ENCODE data around the gene MPHOSPH9.
A peak's percentile ranks its signal among the peaks of the same experiment; 100 is the strongest.

The MPHOSPH9 gene

GRCh38 chr12:123150744-123151456 is 82.0 kb downstream of the MPHOSPH9 start, which contains the start of gene PITPNM2:
Gene PITPNM2, minus strand, starts transcription at chr12:123151090. Its CDS starts 116,500 bp downstream, at chr12:123034590.
- no peak for FAIRE-seq
- DNase-seq (ENCODE audit: insufficient read length, low spot score): peak; percentile 87

GRCh38 chr12:123150275-123150743 is 82.6 kb downstream of the MPHOSPH9 start:
- DNase-seq (ENCODE audit: insufficient read length, low spot score) (peak; percentile 57), FAIRE-seq (no peak)

DNA sequence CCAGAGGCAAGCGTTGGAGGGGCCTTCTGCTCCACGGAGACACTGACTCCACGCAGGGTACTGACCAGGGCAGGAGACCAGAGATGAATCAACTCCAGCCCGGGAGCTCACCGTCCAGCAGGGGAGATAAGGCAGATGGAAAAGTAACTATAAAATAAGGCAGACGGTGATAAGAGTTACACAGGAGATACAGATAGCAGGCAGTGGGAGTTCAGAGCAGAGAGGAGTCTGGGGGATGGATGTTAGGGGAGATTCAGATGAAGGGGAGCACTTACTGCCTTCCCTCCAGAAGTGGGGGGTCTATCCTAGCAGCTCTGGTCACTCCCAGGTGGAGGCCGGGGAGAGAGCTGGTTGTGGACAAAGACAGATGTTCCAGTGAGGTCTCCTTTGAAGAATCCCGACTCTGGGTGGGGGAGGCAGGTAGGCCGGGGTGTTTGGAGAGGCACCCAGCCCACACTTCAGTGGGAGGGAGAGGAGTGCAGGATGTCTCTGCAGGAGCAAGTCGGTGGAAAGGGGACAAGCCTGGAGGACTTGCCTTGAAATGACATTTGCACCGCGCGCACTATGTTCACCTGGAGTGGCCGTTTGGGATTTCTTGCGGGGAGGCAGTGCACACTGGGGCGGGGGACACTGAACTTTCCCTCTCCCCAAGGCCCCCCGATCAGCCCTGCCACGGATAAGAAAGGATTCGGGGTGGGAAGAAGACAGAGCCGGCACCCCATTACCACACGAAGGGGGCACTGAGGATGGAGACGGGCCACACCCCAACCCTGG is 83.3 kb downstream of the MPHOSPH9 start:
- FAIRE-seq: no peak
- DNase-seq (ENCODE audit: insufficient read length, low spot score): no peak

GRCh38 chr12:123149088-123149487 is 83.9 kb downstream of the MPHOSPH9 start:
- FAIRE-seq: no peak
- no peak for DNase-seq (ENCODE audit: insufficient read length, low spot score)

GRCh38 chr12:123148655-123149054 is 84.3 kb downstream of the MPHOSPH9 start:
- DNase-seq (ENCODE audit: insufficient read length, low spot score) (no peak), FAIRE-seq (no peak)

GRCh38 chr12:123148223-123148622 is 84.7 kb downstream of the MPHOSPH9 start:
- DNase-seq (ENCODE audit: insufficient read length, low spot score) (no peak), FAIRE-seq (no peak)

DNA sequence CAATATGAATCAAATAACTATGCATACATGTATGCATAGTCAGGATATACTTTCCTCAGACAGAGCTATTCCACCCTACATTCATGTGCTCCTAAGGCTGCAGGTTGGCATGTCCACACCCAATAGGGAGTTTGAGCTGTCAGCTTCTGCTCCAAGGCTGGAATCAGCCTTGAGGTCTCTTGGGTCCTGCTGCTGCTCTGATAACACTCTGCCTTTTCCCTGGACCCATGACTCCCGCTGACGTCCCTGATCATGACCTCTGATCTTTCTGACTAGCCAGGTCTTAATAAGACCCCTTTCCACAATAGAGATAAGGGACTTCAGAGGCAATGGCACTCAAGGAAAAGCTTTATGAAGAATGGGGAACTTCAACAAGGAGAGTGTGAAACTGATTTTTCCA is 87.7 kb downstream of the MPHOSPH9 start:
- FAIRE-seq: no peak
- DNase-seq (ENCODE audit: insufficient read length, low spot score): no peak

DNA sequence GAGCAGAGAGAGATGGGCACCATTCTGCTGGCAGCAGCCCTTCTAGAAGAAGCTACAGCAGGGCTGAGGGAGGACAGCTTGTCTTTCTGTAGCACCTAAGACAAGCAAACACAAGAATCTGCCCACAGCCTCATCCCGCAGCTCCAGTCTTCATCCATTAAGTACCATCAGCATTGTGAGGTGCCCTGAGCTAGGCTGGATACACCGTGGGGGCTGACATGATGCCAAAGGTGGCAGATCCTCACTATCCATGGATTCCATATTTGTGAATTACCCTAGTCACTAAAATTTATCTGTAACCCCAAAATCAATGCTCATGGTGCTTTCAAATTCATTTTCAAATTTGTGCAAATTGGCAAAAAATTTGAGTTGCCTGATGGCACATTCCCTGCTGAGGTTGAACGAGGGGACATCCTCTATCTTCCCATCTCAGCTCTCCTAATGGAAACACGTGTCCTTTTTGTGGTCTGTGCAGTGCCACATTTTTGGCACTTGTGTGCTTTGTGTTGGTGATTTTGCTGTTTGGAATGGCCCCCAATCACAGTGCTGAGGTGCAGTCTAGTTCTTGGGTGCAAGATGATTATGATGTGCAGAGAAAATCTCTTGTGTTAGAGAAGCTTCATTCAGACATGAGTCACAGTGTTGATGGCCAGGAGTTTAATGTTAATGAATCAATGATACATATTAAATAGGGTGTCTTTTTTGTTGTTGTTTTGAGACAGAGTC is 89.0 kb downstream of the MPHOSPH9 start:
- DNase-seq (ENCODE audit: insufficient read length, low spot score): no peak
- FAIRE-seq: no peak

DNA sequence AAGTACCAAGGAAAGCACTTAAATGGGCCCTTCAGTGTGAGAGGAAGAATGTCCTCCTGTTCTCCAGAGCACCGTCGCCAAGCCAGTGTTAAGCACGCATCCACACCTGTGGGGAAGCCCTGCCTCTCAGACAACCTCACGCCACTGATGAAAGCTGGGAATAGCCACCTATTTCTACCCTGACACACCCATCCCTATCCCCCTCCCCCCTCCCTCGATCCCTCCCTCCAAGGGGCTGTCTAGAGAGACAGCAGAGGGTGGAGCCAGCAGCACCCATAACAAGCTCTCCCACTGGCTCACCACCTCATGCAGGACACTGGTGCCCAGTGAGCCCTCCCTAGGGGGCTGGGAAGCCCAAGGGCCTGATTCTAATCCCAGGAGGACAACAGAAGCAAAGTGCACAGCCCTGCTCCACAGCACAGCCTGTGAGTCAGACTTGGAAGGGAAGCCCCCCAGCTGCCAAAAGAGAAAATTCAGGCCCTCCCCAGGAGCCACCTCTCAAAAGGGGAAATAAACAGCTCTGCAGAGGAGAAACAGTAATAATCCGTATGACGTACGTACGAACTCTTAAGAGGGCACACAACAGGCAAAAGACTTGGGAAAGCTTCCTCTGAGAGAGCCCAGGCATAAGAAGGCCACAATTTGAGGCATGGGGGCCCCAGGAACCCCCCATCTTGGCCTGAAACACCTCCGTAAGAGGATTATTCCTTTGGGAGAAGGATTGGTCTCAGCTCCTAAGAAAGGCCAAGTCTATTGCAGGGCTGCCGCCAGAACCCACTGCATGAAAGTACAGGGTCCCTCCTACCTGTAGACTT is 89.8 kb downstream of the MPHOSPH9 start:
- FAIRE-seq (no peak), DNase-seq (ENCODE audit: insufficient read length, low spot score) (no peak)

DNA sequence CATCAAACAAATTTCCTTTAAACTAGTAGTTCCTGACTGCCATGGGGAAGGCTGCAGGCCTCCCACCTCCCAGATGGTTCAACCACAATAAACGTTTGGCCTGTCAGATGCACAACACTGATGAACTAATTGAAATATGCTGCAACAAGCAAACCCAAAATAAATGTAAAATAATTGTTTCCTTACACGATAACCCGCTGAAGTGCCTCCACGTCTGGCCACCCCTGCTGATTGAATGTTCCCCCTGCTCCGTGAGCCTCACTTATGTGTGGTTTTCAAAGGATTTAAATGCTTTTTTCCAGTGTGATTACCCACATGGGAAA is 90.5 kb downstream of the MPHOSPH9 start:
- DNase-seq (ENCODE audit: insufficient read length, low spot score) (no peak), FAIRE-seq (no peak)

DNA sequence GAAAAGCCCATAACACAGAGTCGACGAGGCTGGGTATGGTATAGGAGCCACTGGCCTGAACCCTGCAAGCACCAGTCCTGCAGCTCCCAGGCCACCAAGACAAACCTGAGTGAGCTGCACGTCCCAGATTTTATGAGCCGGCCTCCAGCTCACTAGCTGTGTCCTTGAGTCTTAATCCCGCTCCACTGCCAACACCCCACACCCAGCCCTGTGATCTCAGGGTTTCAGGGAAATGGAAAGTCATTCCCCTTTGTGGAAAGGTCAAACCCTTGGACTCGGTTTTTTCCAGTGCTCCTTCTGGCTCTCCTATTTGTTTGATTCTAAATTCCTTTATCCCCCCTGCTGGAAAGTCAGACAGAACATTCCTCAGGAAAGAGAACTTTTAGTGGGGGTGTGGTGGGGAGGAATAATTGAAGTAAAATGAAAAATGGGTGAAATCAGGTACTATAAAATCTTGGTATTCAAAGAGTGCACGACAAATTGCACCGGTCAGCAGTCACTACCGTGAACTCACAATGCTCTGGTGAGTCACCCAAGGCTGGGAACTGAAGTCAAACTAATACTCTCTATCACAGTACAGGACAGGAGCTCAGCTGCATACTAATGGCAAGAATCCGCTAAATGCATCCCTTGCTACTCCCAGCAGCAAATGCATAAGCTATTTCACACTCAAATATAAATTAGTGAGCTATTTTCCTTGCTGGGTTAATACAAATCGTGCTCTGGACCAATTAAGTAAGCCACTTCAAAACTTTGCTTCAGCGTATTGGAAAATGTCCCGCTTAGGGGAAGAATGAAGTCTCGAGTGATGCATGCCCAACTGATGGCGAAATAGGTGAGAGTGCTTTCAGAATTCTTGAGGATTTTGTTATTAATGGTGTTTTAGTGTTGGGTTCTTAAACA is 91.1 kb downstream of the MPHOSPH9 start:
- FAIRE-seq (no peak), DNase-seq (ENCODE audit: insufficient read length, low spot score) (no peak)

- DNase-seq (ENCODE audit: insufficient read length, low spot score) (no peak), FAIRE-seq (no peak)
Measured at GRCh38 chr12:123140676-123141614, 92.0 kb downstream of the MPHOSPH9 start.

GRCh38 chr12:123139926-123140675 is 92.8 kb downstream of the MPHOSPH9 start:
- FAIRE-seq (no peak), DNase-seq (ENCODE audit: insufficient read length, low spot score) (no peak)

GRCh38 chr12:123135688-123136087 is 97.3 kb downstream of the MPHOSPH9 start:
- no peak for FAIRE-seq
- no peak for DNase-seq (ENCODE audit: insufficient read length, low spot score)

GRCh38 chr12:123134826-123135225 is 98.1 kb downstream of the MPHOSPH9 start:
- FAIRE-seq: no peak
- DNase-seq (ENCODE audit: insufficient read length, low spot score): no peak

GRCh38 chr12:123134271-123134671 is 98.7 kb downstream of the MPHOSPH9 start:
- no peak for FAIRE-seq
- no peak for DNase-seq (ENCODE audit: insufficient read length, low spot score)

- FAIRE-seq (no peak), DNase-seq (ENCODE audit: insufficient read length, low spot score) (no peak)
Measured at GRCh38 chr12:123133701-123134100, 99.2 kb downstream of the MPHOSPH9 start.

All from GM19239 (cell line).